ENCODE data around the gene LRCOL1. TPM values are rescaled to one million over a fixed set of nuclear protein-coding genes. Genes with fewer than 3 reads are reported as not detected.

The LRCOL1 gene
- total RNA-seq, 1 experiment from 2014 or later, result 0.24 TPM

DNA sequence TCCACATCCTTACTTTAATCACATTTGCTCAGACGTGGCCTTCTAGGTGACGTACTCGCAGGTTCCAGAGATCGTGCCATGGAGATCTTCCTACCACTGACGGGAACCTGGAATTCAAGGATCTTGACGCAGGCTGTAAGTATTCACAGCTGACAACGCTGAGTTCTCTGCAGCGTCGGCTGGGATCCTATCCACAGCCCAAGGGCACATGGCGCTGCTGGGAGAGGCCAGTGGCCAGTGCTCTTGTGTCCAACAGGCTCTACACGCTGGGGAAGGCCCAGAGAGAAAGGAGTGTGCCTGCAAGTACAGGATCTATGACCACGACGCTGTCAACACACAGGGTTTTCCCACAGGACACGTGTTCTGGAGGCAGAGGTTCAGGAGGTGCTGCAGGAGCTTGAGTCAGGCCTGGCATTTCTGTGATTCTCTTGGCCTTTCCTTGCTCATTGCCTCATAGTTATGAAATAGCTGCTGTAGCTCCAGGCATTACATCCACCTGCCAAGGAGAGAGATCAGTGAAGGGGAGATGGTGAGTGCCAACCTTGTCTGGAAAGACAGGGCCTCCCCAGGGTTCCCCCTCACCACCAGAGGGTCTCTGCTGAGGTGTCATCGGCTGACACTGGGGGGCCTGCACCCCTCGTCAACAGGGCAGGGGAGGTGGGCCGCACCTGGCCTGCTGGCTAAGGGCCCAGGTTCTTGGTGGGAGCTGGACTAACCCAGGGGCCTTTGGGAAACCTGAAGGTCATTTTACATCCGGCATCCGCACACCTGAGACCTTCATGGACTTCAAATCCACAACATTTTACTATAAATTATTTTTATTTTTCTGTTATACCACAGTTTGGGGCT is 21.3 kb downstream of the LRCOL1 start:
- H3K27me3 Mint-ChIP-seq (ENCODE audit: low read depth), result peaks cover 99% of the 10 kb centered on the region
- H3K36me3 Mint-ChIP-seq, result no peaks in the 10 kb centered on the region
- DNase-seq (ENCODE audit: low spot score) (no peak), ATAC-seq (no peak)
- peaks cover under 1% of the 10 kb centered on the region; the same call in 1 of the 2 replicates for H3K4me1 Mint-ChIP-seq
- POLR2A ChIA-PET, result no interaction called here
- H3K4me3 Mint-ChIP-seq, result no peak overlapping the region
- CTCF ChIA-PET, result no interaction called here
- H3K27ac Mint-ChIP-seq, result no peak overlapping the region
- H3K9me3 Mint-ChIP-seq, result no peaks in the 10 kb centered on the region
- TF ChIP-seq, protein P1, sequence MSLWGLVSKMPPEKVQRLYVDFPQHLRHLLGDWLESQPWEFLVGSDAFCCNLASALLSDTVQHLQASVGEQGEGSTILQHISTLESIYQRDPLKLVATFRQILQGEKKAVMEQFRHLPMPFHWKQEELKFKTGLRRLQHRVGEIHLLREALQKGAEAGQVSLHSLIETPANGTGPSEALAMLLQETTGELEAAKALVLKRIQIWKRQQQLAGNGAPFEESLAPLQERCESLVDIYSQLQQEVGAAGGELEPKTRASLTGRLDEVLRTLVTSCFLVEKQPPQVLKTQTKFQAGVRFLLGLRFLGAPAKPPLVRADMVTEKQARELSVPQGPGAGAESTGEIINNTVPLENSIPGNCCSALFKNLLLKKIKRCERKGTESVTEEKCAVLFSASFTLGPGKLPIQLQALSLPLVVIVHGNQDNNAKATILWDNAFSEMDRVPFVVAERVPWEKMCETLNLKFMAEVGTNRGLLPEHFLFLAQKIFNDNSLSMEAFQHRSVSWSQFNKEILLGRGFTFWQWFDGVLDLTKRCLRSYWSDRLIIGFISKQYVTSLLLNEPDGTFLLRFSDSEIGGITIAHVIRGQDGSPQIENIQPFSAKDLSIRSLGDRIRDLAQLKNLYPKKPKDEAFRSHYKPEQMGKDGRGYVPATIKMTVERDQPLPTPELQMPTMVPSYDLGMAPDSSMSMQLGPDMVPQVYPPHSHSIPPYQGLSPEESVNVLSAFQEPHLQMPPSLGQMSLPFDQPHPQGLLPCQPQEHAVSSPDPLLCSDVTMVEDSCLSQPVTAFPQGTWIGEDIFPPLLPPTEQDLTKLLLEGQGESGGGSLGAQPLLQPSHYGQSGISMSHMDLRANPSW (CRISPR knock-in tag; conservative IDR thresholded peaks at IDR 0.05; ENCODE audit: low read depth), result no peak
- TF ChIP-seq GTF2I (CRISPR knock-in tag; conservative IDR thresholded peaks at IDR 0.05), result 0 out of 2 replicates have a peak, but pooled peaks have one; percentile 43

DNA sequence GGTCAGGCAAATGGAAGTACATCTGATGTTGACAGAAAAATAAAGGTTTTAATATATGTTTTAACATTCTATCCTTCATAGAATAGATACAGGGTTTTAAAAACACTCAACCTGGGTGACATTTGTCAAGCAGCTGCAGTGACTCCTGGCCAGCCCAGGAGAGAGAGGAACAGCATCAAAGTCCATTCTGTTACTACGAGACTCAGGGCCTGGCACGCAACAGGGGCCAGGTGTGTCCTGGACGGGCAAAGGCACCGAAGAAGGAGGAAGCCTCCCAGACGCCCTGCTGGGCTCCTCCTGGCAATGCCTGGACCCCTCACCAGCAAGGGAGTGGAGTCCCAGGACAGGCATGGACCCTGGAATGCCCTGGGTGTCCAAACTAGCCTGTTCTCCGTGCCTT is 22.1 kb downstream of the LRCOL1 start:
- ATAC-seq, result no peak
- Mint-ChIP-seq H3K27me3 (ENCODE audit: low read depth) (peaks cover 97% of the 10 kb centered on the region), H3K27ac (no peak overlapping the region), H3K4me1 (peaks cover 5% of the 10 kb centered on the region), H3K4me3 (no peak overlapping the region), H3K9me3 (no peaks in the 10 kb centered on the region), H3K36me3 (no peaks in the 10 kb centered on the region)
- DNase-seq (ENCODE audit: low spot score), result no peak
- CTCF ChIA-PET, result no interaction called here
- no peak for TF ChIP-seq JAZF1 (CRISPR knock-in tag; IDR thresholded peaks at IDR 0.05)
- POLR2A ChIA-PET, result no interaction called here

DNA sequence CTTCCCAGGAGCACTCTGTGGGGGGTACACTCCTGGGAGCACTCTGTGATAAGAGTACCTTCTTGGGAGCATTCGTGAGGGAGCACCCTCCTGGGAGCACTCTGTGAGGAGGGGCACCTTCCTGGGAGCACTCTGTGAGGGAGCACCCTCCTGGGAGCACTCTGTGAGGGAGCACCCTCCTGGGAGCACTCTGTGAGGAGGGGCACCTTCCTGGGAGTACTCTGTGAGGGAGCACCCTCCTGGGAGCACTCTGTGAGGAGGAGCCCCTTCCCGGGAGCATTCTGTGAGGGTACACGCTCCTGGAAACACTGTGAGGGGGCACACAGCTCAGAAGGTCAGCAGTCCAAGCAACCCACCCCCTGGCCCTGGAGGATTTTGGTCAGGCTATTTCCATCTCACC is 22.6 kb downstream of the LRCOL1 start:
- no peaks in the 10 kb centered on the region for H3K9me3 Mint-ChIP-seq
- DNase-seq (ENCODE audit: low spot score), result no peak
- peaks cover 5% of the 10 kb centered on the region for H3K4me1 Mint-ChIP-seq
- peaks cover 91% of the 10 kb centered on the region for H3K27me3 Mint-ChIP-seq (ENCODE audit: low read depth)
- POLR2A ChIA-PET, result interaction anchor here (0.5 kb wide), 1 partner anchor 20 kb away, joined by 3 read pairs; no protein-coding TSS in a partner anchor
- no peak for ATAC-seq
- no peak overlapping the region for H3K27ac Mint-ChIP-seq
- H3K36me3 Mint-ChIP-seq, result no peaks in the 10 kb centered on the region
- peak; percentile 97 for TF ChIP-seq ZNF263 (CRISPR knock-in tag; IDR thresholded peaks at IDR 0.05; ENCODE audit: low read depth)
- no peak for TF ChIP-seq ZNF396 (CRISPR knock-in tag; IDR thresholded peaks at IDR 0.05; ENCODE audit: borderline replicate concordance)
- no peak overlapping the region for H3K4me3 Mint-ChIP-seq
- CTCF ChIA-PET, result interaction anchor here (1.1 to 2.5 kb wide), 2 partner anchors 27 to 174 kb away, joined by 3 to 8 read pairs; no protein-coding TSS in a partner anchor

DNA sequence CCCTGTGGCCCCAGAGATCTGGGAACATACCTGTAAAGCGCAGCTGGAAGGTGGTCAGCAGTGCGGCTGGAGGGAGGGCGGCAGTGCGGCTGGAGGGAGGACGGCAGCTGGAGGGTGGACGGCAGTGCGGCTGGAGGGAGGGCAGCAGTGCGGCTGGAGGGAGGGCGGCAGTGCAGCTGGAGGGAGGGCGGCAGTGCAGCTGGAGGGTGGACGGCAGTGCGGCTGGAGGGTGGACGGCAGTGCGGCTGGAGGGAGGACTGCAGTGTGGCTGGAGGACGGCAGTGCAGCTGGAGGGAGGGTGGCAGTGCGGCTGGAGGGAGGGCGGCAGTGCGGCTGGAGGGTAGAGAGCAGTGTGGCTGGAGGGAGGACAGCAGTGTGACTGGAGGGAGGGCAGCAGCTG is 23.5 kb downstream of the LRCOL1 start:
- no peak overlapping the region for H3K4me3 Mint-ChIP-seq
- no peaks in the 10 kb centered on the region for H3K9me3 Mint-ChIP-seq
- no peaks in the 10 kb centered on the region for H3K36me3 Mint-ChIP-seq
- POLR2A ChIA-PET, result no interaction called here
- CTCF ChIA-PET, result interaction anchor here (1.1 to 2.5 kb wide), 2 partner anchors 26 to 173 kb away, joined by 3 to 8 read pairs; no protein-coding TSS in a partner anchor
- peaks cover 5% of the 10 kb centered on the region for H3K4me1 Mint-ChIP-seq
- DNase-seq (ENCODE audit: low spot score) (no peak), ATAC-seq (no peak)
- peaks cover 89% of the 10 kb centered on the region for H3K27me3 Mint-ChIP-seq (ENCODE audit: low read depth)
- H3K27ac Mint-ChIP-seq, result no peak overlapping the region
- TF ChIP-seq, protein P2, sequence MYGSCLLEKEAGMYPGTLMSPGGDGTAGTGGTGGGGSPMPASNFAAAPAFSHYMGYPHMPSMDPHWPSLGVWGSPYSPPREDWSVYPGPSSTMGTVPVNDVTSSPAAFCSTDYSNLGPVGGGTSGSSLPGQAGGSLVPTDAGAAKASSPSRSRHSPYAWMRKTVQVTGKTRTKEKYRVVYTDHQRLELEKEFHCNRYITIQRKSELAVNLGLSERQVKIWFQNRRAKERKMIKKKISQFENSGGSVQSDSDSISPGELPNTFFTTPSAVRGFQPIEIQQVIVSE (CRISPR knock-in tag; IDR thresholded peaks at IDR 0.05; ENCODE audit: borderline replicate concordance), result no peak
- TF ChIP-seq, protein P3, sequence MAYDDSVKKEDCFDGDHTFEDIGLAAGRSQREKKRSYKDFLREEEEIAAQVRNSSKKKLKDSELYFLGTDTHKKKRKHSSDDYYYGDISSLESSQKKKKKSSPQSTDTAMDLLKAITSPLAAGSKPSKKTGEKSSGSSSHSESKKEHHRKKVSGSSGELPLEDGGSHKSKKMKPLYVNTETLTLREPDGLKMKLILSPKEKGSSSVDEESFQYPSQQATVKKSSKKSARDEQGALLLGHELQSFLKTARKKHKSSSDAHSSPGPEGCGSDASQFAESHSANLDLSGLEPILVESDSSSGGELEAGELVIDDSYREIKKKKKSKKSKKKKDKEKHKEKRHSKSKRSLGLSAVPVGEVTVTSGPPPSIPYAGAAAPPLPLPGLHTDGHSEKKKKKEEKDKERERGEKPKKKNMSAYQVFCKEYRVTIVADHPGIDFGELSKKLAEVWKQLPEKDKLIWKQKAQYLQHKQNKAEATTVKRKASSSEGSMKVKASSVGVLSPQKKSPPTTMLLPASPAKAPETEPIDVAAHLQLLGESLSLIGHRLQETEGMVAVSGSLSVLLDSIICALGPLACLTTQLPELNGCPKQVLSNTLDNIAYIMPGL (CRISPR knock-in tag; IDR thresholded peaks at IDR 0.05), result no peak
- TF ChIP-seq, protein P4, sequence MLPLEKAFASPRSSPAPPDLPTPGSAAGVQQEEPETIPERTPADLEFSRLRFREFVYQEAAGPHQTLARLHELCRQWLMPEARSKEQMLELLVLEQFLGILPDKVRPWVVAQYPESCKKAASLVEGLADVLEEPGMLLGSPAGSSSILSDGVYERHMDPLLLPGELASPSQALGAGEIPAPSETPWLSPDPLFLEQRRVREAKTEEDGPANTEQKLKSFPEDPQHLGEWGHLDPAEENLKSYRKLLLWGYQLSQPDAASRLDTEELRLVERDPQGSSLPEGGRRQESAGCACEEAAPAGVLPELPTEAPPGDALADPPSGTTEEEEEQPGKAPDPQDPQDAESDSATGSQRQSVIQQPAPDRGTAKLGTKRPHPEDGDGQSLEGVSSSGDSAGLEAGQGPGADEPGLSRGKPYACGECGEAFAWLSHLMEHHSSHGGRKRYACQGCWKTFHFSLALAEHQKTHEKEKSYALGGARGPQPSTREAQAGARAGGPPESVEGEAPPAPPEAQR (CRISPR knock-in tag; IDR thresholded peaks at IDR 0.05), result no peak
- TF ChIP-seq, protein P5, sequence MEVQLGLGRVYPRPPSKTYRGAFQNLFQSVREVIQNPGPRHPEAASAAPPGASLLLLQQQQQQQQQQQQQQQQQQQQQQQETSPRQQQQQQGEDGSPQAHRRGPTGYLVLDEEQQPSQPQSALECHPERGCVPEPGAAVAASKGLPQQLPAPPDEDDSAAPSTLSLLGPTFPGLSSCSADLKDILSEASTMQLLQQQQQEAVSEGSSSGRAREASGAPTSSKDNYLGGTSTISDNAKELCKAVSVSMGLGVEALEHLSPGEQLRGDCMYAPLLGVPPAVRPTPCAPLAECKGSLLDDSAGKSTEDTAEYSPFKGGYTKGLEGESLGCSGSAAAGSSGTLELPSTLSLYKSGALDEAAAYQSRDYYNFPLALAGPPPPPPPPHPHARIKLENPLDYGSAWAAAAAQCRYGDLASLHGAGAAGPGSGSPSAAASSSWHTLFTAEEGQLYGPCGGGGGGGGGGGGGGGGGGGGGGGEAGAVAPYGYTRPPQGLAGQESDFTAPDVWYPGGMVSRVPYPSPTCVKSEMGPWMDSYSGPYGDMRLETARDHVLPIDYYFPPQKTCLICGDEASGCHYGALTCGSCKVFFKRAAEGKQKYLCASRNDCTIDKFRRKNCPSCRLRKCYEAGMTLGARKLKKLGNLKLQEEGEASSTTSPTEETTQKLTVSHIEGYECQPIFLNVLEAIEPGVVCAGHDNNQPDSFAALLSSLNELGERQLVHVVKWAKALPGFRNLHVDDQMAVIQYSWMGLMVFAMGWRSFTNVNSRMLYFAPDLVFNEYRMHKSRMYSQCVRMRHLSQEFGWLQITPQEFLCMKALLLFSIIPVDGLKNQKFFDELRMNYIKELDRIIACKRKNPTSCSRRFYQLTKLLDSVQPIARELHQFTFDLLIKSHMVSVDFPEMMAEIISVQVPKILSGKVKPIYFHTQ (CRISPR knock-in tag; IDR thresholded peaks at IDR 0.05), result no peak
- TF ChIP-seq, protein P6, sequence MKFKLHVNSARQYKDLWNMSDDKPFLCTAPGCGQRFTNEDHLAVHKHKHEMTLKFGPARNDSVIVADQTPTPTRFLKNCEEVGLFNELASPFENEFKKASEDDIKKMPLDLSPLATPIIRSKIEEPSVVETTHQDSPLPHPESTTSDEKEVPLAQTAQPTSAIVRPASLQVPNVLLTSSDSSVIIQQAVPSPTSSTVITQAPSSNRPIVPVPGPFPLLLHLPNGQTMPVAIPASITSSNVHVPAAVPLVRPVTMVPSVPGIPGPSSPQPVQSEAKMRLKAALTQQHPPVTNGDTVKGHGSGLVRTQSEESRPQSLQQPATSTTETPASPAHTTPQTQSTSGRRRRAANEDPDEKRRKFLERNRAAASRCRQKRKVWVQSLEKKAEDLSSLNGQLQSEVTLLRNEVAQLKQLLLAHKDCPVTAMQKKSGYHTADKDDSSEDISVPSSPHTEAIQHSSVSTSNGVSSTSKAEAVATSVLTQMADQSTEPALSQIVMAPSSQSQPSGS (CRISPR knock-in tag; IDR thresholded peaks at IDR 0.05; ENCODE audit: borderline replicate concordance, low read depth), result no peak
- TF ChIP-seq NFATC4 (CRISPR knock-in tag; IDR thresholded peaks at IDR 0.05), result no peak
- TF ChIP-seq RELA (CRISPR knock-in tag; IDR thresholded peaks at IDR 0.05; ENCODE audit: borderline replicate concordance), result no peak
- no peak for TF ChIP-seq ZNF317 (CRISPR knock-in tag; IDR thresholded peaks at IDR 0.05; ENCODE audit: borderline replicate concordance, low read depth)
- TF ChIP-seq SMAD4 (CRISPR knock-in tag; IDR thresholded peaks at IDR 0.05), result no peak
- TF ChIP-seq TEAD1 (CRISPR knock-in tag; IDR thresholded peaks at IDR 0.05), result no peak
